ENCODE measurements around the gene FAT3. TPM values are rescaled to one million over a fixed set of nuclear protein-coding genes. Genes with fewer than 3 reads are reported as not detected.

Gene FAT3
- total and polyA plus RNA-seq, 2 of the 4 experiments (the other 2 are of a cell fraction): 0.53 to 2.9 TPM

GRCh38 chr11:92225568-92226330, 1.1 kb downstream of the FAT3 start:
- dilution Hi-C loops (cut with HindIII; ENCODE audit: low sequenced_read_pairs, unreplicated experiment): no loop called here

More at GRCh38 chr11:92225568-92226330, 1.1 kb downstream of the FAT3 start:
- intact Hi-C loops (cut with micrococcal nuclease) (loop anchor here (10.0 kb wide), 1 partner anchor 229 kb away; no protein-coding TSS in a partner anchor), in situ Hi-C loops (cut with MboI; ENCODE audit: low sequenced_read_pairs) (no loop called here)
- Histone ChIP-seq H3K79me1 (ENCODE audit: low read depth in 1 of 2, low read length in 2 of 2) (no peaks in the 10 kb centered on the region), H2BK5ac (ENCODE audit: low read depth, low read length, poor library complexity, severe bottlenecking) (no peak overlapping the region), H3K4me2 (ENCODE audit: low read depth, low read length) (peak overlapping the region; percentile 91), H3K4me1 (ENCODE audit: control insufficient read depth, insufficient read depth, low read length) (peaks cover 1% of the 10 kb centered on the region; the same call in 1 of the 2 replicates), H3K9ac (ENCODE audit: low read depth, low read length) (no peak overlapping the region), H4K5ac (ENCODE audit: low read depth, low read length) (no peak overlapping the region), H4K8ac (ENCODE audit: low read depth in 2 of 2, low read length in 2 of 2) (no peak overlapping the region), H3K27me3 (ENCODE audit: control insufficient read depth, insufficient read depth, low read length) (peaks cover 55% of the 10 kb centered on the region), H2BK20ac (ENCODE audit: low read depth, low read length) (no peak overlapping the region), H2AFZ (replicated peaks; ENCODE audit: low read length, poor library complexity) (peak overlapping the region; percentile 86), H3K18ac (ENCODE audit: low read depth, low read length) (no peak overlapping the region), H4K20me1 (ENCODE audit: insufficient read depth, low read length) (no peaks in the 10 kb centered on the region), H3K14ac (replicated peaks; ENCODE audit: low read depth, low read length) (no peak overlapping the region), H4K91ac (ENCODE audit: insufficient read depth, low read depth, low read length) (no peak overlapping the region), H2BK120ac (ENCODE audit: low read depth, low read length) (no peak overlapping the region), H3K27ac (ENCODE audit: insufficient read depth, low read length) (no peak overlapping the region), H3K23ac (ENCODE audit: low read depth, low read length) (no peak overlapping the region), H3K56ac (ENCODE audit: extremely low read depth, insufficient read depth, low read length) (no peak overlapping the region), H2AK9ac (replicated peaks; ENCODE audit: low read depth, low read length, poor library complexity) (peak overlapping the region; percentile 31), H2BK15ac (ENCODE audit: low read depth, low read length) (no peak overlapping the region), H3K9me1 (ENCODE audit: insufficient read depth, low read length) (no peaks in the 10 kb centered on the region), H3K4me3 (ENCODE audit: insufficient read depth, low read depth, low read length) (peak overlapping the region; percentile 47), H3K4ac (ENCODE audit: low read depth, low read length) (no peak overlapping the region), H3K36me3 (ENCODE audit: control insufficient read depth, insufficient read depth, low read length) (no peaks in the 10 kb centered on the region), H2AK5ac (ENCODE audit: low read depth, low read length) (no peak overlapping the region), H3K9me3 (ENCODE audit: control insufficient read depth, insufficient read depth, low read length) (no peaks in the 10 kb centered on the region)
- 1% methylated on average over 20 of the region's 54 CpGs; no CpG with 5 or more reads in 1 of the 2 experiments for WGBS, 2 experiments (ENCODE audit: extremely low coverage in 2 of 2, insufficient read length in 1 of 2)
- no TSS peak for BruUV-seq (replicated peaks)
- DNase-seq (no peak), ATAC-seq (ENCODE audit: low read depth) (peak; percentile 21)
- ChIA-PET POLR2A (ENCODE audit: unreplicated experiment) (no interaction called here), CTCF (no interaction called here)
- TF ChIP-seq NFE2L2 (IDR thresholded peaks at IDR 0.05; ENCODE audit: low read depth, low read length) (no peak), ELK1 (IDR thresholded peaks at IDR 0.05; ENCODE audit: borderline replicate concordance, low read depth, low read length) (no peak)

Measured in IMR-90 (cell line).